Stimulated activated CD8-positive, alpha-beta memory T cell treated with anti-CD3 and anti-CD28 coated beads, Interleukin-4, amount 100 ng/mL, for 48 hours (primary cell): ENCODE measurements around the gene SET.
"Not testable (repeated sequence)": the region's sequence is repeated elsewhere in the genome, so short reads cannot be mapped to it uniquely, and the experiment has no call there.

ENCODE experiments used
- DNase-seq: peaks from one replicate; pipeline ENCODE4 v3.0.0-alpha.2; 2020

SET gene

GRCh38 chr9:128688501-128689292, at the start of gene SET:
TSS of gene SET (plus strand) at chr9:128689222. CDS start at chr9:128689583, 361 bp downstream.
- DNase-seq, result peak; percentile 94

DNA sequence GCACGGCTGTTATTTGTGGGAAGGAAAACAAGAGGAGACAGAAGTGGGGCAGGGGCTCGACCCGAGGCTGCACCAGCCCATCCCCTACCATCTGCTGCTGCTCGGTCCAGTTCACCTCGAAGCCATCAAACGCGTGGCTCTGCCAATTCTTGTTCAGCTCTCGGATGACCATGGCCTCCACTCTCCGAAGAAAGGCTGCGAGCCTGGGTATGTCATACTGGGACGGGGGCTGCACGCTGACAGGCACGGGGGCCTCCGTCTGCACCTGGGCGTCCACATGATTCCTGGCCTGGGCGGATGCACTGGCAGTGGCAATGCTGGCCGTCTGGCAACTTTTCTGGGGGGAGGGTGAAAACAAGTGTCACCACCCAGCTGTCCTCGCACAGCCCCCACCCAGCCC, 48.4 kb upstream of the SET start:
- no peak for DNase-seq

GRCh38 chr9:128642675-128643245, 46.3 kb upstream of the SET start:
- DNase-seq, result no peak

DNA sequence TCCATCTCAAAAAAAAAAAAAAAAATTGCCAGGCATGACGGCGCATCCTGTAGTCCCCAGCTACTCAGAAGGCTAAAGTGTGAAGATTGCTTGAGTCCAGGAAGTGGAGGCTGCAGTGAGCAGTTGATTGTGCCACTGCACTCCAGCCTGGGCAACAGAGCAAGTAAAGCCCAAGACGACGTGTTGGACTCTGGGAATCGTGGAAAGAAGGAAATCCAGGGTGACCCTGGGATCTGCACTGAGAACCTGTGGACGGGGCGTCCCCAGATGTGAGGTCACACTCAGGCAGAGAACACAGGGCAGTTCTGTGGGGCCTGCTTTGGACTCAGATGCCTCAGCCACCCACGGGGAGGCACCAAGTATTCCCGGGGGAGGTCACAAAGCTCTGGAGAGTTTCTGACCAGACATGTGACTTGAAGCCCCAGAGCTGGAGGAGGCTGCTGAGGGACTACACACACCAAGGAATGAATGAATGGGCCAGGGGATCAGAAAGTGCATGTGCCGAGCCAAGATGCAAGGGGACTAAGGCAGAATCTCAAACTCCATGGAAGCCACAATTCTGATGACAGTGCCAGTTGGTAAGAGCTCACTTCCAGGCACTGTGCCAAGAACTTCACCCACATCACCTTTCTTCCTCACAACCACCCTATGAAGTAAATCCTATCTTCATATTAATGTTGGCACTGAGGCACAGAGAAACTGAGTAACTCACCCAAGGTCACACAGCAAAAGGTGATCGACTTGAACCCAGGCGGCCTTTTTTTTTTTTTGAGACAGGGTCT, 45.3 kb upstream of the SET start:
- DNase-seq, result no peak

DNA sequence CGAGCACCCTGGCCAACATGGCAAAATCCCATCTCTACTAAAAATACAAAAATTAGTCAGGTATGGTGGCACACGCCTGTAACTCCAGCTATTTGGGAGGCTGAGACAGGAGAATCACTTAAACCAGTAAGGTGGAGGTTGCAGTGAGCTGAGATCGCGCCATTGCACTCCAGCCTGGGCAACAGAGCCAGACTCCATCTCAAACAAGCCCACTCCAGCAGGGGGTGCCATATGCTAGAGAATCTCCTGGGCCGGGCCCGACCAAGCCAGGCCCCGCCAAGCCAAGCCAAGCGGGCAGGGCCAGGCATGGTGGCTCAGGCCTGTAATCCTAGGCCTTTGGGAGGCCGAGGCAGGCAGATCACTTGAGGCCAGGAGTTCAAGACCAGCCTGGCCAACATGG, 40.8 kb upstream of the SET start:
- DNase-seq, result peak; percentile 84

GRCh38 chr9:128651798-128652197, 37.2 kb upstream of the SET start:
- no peak for DNase-seq

DNA sequence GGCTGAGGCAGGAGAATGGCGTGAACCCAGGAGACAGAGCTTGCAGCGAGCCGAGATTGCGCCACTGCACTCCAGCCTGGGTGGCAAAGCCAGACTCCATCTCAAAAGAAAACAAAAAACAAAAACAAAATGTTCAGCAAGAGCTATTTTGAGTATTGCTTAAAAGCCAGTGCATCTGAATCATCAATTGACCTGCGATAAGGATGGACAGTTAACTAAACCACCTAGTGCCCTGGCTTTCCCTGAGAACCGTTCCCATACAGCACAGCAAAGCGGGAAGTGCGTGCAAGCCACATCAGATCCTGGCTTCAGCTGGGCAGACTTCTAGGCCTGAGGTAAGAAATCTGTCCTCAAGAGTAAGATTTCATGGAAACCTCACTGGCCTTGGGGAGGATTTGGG, 35.1 kb upstream of the SET start:
- DNase-seq, result no peak

- no peak for DNase-seq
Observed at GRCh38 chr9:128654481-128654880, 34.5 kb upstream of the SET start.

DNA sequence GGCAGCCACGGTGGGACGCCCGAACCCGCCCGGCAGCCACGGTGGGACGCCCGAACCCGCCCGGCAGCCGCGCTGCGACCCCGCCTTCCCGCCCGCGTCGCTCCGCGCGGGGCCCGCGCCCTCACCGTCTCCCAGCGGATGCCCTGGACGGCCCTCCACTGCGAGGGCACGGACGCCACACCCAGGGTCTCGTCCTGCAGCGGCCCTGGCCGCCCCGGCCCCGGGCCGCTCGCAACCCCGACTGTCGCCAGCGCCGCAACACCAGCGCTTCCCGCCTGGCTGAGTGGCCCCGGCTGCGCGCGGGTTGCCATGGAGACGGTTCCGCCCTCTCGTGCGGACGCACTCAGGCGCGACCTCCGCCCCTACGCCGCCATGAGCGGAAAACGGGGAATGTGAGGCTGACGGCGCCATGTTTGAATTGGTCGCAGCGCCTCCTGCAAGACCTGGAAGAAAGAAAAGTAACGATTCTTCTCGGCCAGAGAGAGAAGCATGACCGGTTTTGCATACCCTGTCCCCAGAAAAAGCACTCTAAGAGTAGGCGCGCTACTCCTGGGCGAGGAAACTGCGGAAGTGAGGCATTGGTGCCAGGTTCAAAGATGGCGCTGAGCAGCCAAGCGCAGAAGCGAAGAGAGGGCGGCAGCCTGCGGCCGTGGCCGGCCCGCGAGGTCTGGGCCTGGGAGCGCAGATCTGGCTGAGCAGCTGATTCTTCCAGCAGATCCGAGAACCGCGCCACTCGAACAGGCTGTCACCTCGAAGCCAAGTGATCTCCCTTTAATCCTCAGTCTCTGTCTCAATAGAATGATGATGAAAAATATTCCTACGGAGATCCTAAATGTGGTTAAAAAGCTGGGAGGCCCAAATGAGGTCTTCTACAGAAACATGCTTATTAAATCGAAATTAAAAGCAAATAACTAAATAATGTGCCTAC, 32.3 kb upstream of the SET start, which contains the start of gene DYNC2I2:
TSS of gene DYNC2I2 (minus strand) at position 432 of the 928 bp plus-strand sequence. CDS start at position 311, 121 bp downstream.
- peak; percentile 98 for DNase-seq

DNA sequence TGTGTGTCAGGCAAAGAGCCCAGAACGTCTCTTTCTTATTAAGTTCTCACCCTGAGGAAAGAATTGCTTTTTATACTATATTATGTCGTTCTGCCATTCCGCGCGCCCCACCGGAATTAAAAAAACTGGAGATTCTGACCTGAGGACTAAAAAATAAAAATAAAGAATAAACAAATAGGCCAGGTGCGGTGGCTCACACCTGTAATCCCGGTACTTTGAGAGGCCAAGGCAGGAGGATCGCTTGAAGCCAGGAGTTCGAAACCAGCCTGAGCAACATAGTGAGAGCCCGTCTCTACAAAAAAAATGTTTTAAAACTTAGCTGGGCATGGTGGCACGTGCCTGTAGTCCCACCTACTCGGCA, 31.7 kb upstream of the SET start:
- peak; percentile 31 for DNase-seq

DNA sequence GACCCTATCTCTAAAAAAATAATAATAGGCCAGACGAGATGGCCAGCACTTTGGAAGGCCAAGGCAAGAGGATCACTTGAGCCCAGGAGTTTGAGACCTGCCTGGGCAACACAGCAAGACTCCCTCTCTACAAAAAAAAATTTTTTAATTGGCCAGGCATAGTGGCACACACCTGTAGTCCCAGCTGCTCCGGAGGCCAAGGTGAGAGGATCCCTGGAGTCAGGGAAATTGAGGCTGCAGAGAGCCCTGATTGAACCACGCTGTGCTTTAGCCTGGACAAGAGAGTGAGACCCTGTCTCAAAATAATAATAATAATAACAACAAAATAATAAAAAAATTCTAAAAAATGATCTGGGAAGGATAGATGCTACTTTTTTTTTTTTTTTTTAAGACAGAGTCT, 31.2 kb upstream of the SET start:
- no peak for DNase-seq

DNA sequence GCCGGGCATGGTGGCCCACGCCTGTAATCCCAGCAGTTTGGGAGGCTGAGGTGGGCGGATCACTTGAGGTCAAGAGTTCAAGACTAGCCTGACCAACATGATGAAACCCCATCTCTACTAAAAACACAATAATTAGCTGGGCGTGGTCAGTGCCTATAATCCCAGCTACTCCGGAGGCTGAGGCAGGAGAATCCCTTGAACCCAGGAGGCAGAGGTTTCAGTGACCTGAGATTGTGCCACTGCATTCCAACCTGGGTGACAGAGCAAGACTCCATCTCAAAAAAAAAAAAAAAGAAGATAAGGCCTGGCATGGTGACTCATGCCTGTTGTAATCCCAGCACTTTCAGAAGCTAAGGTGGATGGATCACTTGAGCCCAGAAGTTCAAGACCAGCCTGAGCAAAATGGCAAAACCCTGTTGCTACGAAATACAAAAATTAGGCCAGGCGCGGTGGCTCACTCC, 22.5 kb upstream of the SET start:
- not testable (repeated sequence) for DNase-seq

DNA sequence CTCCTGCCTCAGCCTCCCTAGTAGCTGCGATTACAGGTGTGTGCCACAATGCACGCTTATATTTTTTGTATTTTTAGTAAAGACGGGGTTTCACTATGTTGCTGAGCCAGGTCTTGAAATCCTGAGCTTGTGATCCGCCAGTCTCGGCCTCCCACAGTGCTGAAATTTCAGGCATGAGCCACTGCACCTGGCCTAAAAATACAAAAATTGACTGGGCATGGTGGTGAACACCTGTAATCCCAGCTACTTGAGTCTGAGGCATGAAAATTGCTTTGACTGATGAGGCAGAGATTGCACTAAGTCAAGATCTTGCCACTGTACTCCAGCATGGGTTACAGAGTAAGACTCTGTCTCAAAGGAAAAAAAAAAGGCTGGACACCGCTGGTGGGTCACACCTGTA, 19.2 kb upstream of the SET start:
- DNase-seq, result no peak

GRCh38 chr9:128675382-128675781, 13.6 kb upstream of the SET start:
- DNase-seq, result no peak

- no peak for DNase-seq
Observed at GRCh38 chr9:128677794-128678193, 11.2 kb upstream of the SET start.

DNA sequence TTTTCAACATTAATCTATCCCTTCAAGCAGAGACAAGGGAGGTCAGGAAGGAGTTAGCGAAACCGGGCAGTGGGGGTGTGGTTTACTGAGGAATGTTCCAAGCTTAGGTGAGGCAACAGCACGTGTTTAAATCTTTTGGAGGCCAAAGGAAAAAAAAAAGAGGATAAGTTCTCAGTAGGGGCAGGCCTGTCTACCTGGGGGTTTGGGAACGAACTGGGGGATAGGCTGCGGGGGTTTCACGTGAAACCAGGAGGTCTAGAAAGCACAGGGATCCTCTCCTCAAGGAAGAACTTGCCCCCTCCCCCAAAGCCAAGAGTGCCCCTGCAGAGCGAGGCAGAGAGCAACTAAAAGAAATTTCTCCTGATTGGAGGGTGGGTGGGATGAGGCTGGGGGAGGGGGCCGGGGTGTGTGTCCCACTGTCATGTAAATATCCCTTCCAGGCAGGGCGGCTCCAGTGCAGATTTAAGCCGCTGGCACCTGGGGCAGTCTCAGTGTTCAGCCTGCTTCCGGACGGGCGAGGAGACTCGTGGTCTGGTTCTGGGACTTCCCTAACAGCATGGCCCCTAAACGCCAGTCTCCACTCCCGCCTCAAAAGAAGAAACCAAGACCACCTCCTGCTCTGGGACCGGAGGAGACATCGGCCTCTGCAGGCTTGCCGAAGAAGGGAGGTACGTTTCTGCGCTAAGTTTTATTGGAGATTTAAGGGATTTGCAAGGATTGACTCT, 5.5 kb upstream of the SET start:
- DNase-seq, result peak; percentile 64

GRCh38 chr9:128684065-128684324, 5.0 kb upstream of the SET start:
- no peak for DNase-seq

- DNase-seq, result peak; percentile 85
Observed at GRCh38 chr9:128684325-128685199, 4.5 kb upstream of the SET start.

DNA sequence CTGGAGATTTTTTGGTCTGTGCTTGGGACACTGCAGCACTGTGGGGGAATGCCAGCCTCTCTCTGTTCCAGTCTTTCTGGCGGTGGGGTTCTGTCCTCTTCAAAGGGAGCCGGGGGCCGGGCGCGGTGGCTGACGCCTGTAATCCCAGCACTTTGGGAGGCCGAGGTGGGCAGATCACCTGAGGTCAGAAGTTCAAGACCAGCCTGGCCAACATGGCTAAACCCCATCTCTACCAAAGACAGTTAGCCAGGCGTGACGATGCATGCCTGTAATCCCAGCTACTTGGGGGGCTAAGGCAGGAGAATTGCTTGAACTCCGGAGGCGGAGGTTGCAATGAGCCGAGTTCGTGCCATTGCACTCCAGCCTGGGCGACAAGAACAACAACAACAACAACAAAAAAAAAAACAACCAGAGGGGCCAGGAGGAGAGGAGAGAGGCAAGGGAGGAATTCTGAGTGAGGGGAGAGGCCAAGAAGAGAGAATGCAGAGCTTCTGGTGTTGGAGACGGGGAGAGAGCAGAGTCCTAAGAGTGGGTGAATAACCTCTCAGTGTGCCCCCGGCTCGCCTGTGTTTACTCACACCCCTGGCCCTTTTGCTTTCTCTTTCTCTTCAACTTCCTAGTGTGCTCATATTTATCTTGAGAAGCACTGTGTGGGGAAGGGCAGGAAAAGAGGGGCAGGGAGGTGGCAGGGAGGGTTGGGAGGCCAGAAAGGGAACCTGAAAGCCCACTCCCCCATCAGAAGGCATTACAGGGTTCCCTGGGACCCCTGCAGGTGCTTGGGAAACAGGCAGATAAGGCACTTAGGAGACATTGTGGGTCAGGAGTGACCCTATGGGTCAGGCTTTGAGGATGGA, 3.2 kb upstream of the SET start:
- peak; percentile 55 for DNase-seq

DNA sequence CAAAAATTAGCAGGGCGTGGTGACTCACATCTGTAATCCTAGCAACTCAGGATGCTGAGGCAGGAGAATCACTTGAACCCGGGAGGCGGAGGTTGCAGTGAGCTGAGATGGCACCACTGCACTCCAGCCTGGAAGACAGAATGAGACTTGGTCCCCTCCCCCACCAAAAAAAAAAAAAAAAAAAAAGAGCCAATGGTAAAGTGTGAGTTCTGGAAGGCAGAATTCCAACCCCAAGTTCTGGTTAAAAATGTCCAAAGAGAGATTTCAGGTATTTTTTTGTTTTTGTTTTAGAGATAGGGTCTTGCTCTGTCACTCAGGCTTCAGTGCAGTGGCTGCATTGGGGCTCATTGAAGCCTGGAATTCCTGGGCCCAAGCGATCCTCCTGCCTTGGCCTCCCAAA, 1.6 kb upstream of the SET start:
- DNase-seq, result no peak
